IMR-90 (cell line): Measurements from ENCODE around the gene SBF2. TPM values are rescaled to one million over a fixed set of nuclear protein-coding genes. Genes with fewer than 3 reads are reported as not detected.

Experiments
- ATAC-seq: fragments of 200-7000 bp; cut with Tn5 transposase; 2 replicates; pipeline ENCODE4 v1.9.1; 2020; ENCODE audit warnings: low read depth, mild to moderate bottlenecking, moderate library complexity
- BruUV-seq: library from RNA; stranded (reverse); fragments of 400-500 nt; replicated peaks from 2 replicates; lab custom pipeline; 2021; lab: Mats Ljungman, UMichigan
- CTCF ChIA-PET: fragments of 300-600 bp; formaldehyde crosslinking; extraction: SDS; loops from one replicate; lab custom pipeline; 2021; ENCODE audit warnings: antibody characterized with exemption; lab: Yijun Ruan, JAX
- POLR2A ChIA-PET: fragments of 300-600 bp; sonication (Branson Sonifier 250); formaldehyde crosslinking; loops from one replicate; lab custom pipeline; 2022; ENCODE audit warnings: antibody characterized with exemption; ENCODE audit not compliant: unreplicated experiment; lab: Charles Lee
- DNase-seq: peaks from one replicate; pipeline ENCODE4 v3.0.0; 2013
- H2AFZ ChIP-seq: replicated peaks from 2 replicates; pipeline ENCODE3; 2013; ENCODE audit warnings: low read length, mild to moderate bottlenecking; ENCODE audit not compliant: poor library complexity
- H2AK5ac ChIP-seq: 2 replicates; pipeline ENCODE4 v1.6.1; 2013; ENCODE audit warnings: low read depth, low read length, inconsistent platforms
- H2AK9ac ChIP-seq: replicated peaks from 2 replicates; pipeline ENCODE3; 2013; ENCODE audit warnings: mild to moderate bottlenecking, low read depth, low read length, moderate library complexity; ENCODE audit not compliant: poor library complexity
- H2BK120ac ChIP-seq: 2 replicates; pipeline ENCODE4 v1.6.1; 2013; ENCODE audit warnings: low read depth, low read length, inconsistent platforms
- H2BK15ac ChIP-seq: 3 replicates; pipeline ENCODE4 v1.6.1; 2013; ENCODE audit warnings: low read depth, low read length, inconsistent platforms
- H2BK20ac ChIP-seq: 2 replicates; pipeline ENCODE4 v1.6.1; 2013; ENCODE audit warnings: low read depth, mild to moderate bottlenecking, inconsistent platforms, low read length, moderate library complexity
- H2BK5ac ChIP-seq: 2 replicates; pipeline ENCODE4 v1.6.1; 2013; ENCODE audit warnings: mild to moderate bottlenecking, low read depth, low read length, inconsistent platforms; ENCODE audit not compliant: poor library complexity, severe bottlenecking
- H3K14ac ChIP-seq: replicated peaks from 2 replicates; pipeline ENCODE4 v1.6.1; 2013; ENCODE audit warnings: low read depth, low read length, inconsistent platforms
- H3K18ac ChIP-seq: 2 replicates; pipeline ENCODE4 v1.6.1; 2013; ENCODE audit warnings: low read depth, low read length, control low read depth
- H3K23ac ChIP-seq: 2 replicates; pipeline ENCODE4 v1.6.1; 2013; ENCODE audit warnings: low read depth, low read length, inconsistent platforms
- H3K27ac ChIP-seq: 2 replicates; pipeline ENCODE4 v1.5.1; 2013; ENCODE audit warnings: mild to moderate bottlenecking, control low read depth, low read length; ENCODE audit not compliant: insufficient read depth
- H3K27me3 ChIP-seq: 2 replicates; pipeline ENCODE4 v1.6.1; 2013; ENCODE audit warnings: low read length; ENCODE audit not compliant: control insufficient read depth, insufficient read depth
- H3K36me3 ChIP-seq: 2 replicates; pipeline ENCODE4 v1.6.1; 2013; ENCODE audit warnings: low read length, mixed read lengths; ENCODE audit not compliant: control insufficient read depth, insufficient read depth
- H3K4ac ChIP-seq: 2 replicates; pipeline ENCODE4 v1.6.1; 2013; ENCODE audit warnings: low read depth, low read length, inconsistent platforms
- H3K4me1 ChIP-seq: 2 replicates; pipeline ENCODE4 v1.6.1; 2013; ENCODE audit warnings: low read length, mixed read lengths; ENCODE audit not compliant: control insufficient read depth, insufficient read depth
- H3K4me2 ChIP-seq: 2 replicates; pipeline ENCODE4 v1.6.1; 2013; ENCODE audit warnings: low read depth, mild to moderate bottlenecking, control low read depth, low read length, moderate library complexity
- H3K4me3 ChIP-seq: 2 replicates; pipeline ENCODE4 v1.5.1; 2013; ENCODE audit warnings: low read depth, mild to moderate bottlenecking, control low read depth, low read length, moderate library complexity; ENCODE audit not compliant: insufficient read depth
- H3K56ac ChIP-seq: 2 replicates; pipeline ENCODE4 v1.6.1; 2013; ENCODE audit warnings: low read length, inconsistent platforms; ENCODE audit not compliant: insufficient read depth; ENCODE audit errors: extremely low read depth
- H3K79me1 ChIP-seq, 2 experiments: 2 replicates each; pipeline ENCODE4 v1.6.1; 2013; ENCODE audit warnings: low read length in 2 of 2, inconsistent platforms in 1 of 2, low read depth in 1 of 2
- H3K9ac ChIP-seq: 2 replicates; pipeline ENCODE4 v1.6.1; 2013; ENCODE audit warnings: low read depth, low read length, control low read depth
- H3K9me1 ChIP-seq: 2 replicates; pipeline ENCODE4 v1.6.1; 2013; ENCODE audit warnings: low read length, inconsistent platforms; ENCODE audit not compliant: insufficient read depth
- H3K9me3 ChIP-seq: 2 replicates; pipeline ENCODE4 v1.6.1; 2013; ENCODE audit warnings: low read length; ENCODE audit not compliant: control insufficient read depth, insufficient read depth
- H4K20me1 ChIP-seq: 2 replicates; pipeline ENCODE4 v1.6.1; 2013; ENCODE audit warnings: low read length, inconsistent platforms; ENCODE audit not compliant: insufficient read depth
- H4K5ac ChIP-seq: 2 replicates; pipeline ENCODE4 v1.6.1; 2013; ENCODE audit warnings: mild to moderate bottlenecking, low read depth, low read length, control low read depth
- H4K8ac ChIP-seq, 2 experiments: 2 replicates each; pipeline ENCODE4 v1.6.1; 2013; ENCODE audit warnings: low read depth in 2 of 2, low read length in 2 of 2, control low read depth in 1 of 2, inconsistent platforms in 1 of 2
- H4K91ac ChIP-seq: 2 replicates; pipeline ENCODE4 v1.6.1; 2013; ENCODE audit warnings: low read depth, low read length, inconsistent platforms; ENCODE audit not compliant: insufficient read depth
- CEBPB ChIP-seq: IDR thresholded peaks from 2 replicates; pipeline ENCODE4 v1.6.1; 2012; ENCODE audit warnings: low read depth, low read length, improper control_type of control experiment
- FOS ChIP-seq: fragments of 150-350 bp; IDR thresholded peaks from 2 replicates; pipeline ENCODE4 v1.6.1; 2016; ENCODE audit warnings: low read depth, low read length
- NFE2L2 ChIP-seq: fragments of 150-350 bp; IDR thresholded peaks from 2 replicates; pipeline ENCODE4 v1.6.1; 2016; ENCODE audit warnings: low read depth, mild to moderate bottlenecking, low read length
- SMC3 ChIP-seq: fragments of 150-350 bp; IDR thresholded peaks from 2 replicates; pipeline ENCODE4 v1.6.1; 2016; ENCODE audit warnings: low read depth, mild to moderate bottlenecking, antibody characterized with exemption, low read length, moderate library complexity
- WGBS, 2 experiments: methylation state at CpG; one replicate each; pipeline versions ENCODE4 v1.1.5 to v1.1.7; 2013; ENCODE audit warnings: missing lambda C conversion rate in 2 of 2; ENCODE audit not compliant: insufficient read length in 1 of 2; ENCODE audit errors: extremely low coverage in 2 of 2; 5-methylcytosine and 5-hydroxymethylcytosine counted together
- dilution Hi-C: fragments of 300-500 bp; cut with HindIII; formaldehyde crosslinking; loops from one replicate; pipeline ENCODE4 v1.14.3; 2018; ENCODE audit warnings: low sequenced_read_pairs; ENCODE audit not compliant: unreplicated experiment
- in situ Hi-C: fragments of 300-500 bp; cut with MboI; formaldehyde crosslinking; loops from 3 replicates; pipeline ENCODE4 v1.14.3; 2019; ENCODE audit warnings: low sequenced_read_pairs, inconsistent platforms, mixed read lengths
- intact Hi-C: fragments of 100-400 bp; cut with micrococcal nuclease; formaldehyde crosslinking; loops from 2 replicates; pipeline ENCODE4 v1.10.0; 2022
- polyA plus RNA-seq, 3 experiments: library from polyadenylated mRNA; depleted of rRNA; stranded (reverse); fragments of >200 nt; gene quantifications; 2 replicates each; pipeline ENCODE4 v1.2.3, GENCODE V29; 2012; ENCODE audit warnings: low replicate concordance in 1 of 3
- total RNA-seq: library from RNA; depleted of rRNA; stranded (reverse); fragments of >200 nt; gene quantifications from 2 replicates; pipeline ENCODE4 v1.2.3, GENCODE V29; 2012
- TF ChIP-seq, protein P1 (sequence below): fragments of 150-350 bp; IDR thresholded peaks from 2 replicates; pipeline ENCODE4 v1.6.1; 2017; ENCODE audit warnings: mild to moderate bottlenecking, antibody characterized with exemption, low read length, low read depth

The SBF2 gene
- total and polyA plus RNA-seq, 2 of the 4 experiments (the other 2 are of a cell fraction): 23.8 to 51.8 TPM

DNA sequence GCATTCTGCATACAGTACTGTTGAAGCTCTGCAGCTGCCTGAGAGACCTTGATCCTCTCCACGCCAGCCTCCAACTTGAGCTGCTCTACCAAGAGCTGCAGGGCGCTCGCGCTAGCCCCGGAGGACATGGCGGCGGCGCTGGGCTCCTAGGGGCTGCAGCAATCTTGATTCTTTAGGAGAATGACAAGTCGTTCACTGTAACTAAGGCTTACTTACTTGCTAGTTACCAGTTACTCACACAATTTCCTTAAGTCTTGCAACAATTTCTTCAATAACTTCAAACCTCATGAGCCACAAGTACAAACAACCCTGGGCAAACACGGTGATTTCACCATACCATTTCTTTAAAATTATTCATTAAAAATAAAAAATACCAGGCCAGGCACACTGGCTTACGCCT lies 21.9 kb downstream of the SBF2 start:
- peak; percentile 53 for DNase-seq

More for the DNA sequence above, 21.9 kb downstream of the SBF2 start:
- ChIA-PET POLR2A (no interaction called here), CTCF (no interaction called here)
- no peak overlapping the region for H2BK20ac ChIP-seq
- no peak overlapping the region for H4K8ac ChIP-seq
- H4K20me1 ChIP-seq: peaks cover 5% of the 10 kb centered on the region; the same call in 1 of the 2 replicates
- H3K14ac ChIP-seq: no peak overlapping the region
- H3K9ac ChIP-seq: no peak overlapping the region
- H3K18ac ChIP-seq: no peak overlapping the region
- no peak for TF ChIP-seq CEBPB
- TF ChIP-seq FOS: no peak
- TF ChIP-seq NFE2L2: no peak
- TF ChIP-seq, protein P1, sequence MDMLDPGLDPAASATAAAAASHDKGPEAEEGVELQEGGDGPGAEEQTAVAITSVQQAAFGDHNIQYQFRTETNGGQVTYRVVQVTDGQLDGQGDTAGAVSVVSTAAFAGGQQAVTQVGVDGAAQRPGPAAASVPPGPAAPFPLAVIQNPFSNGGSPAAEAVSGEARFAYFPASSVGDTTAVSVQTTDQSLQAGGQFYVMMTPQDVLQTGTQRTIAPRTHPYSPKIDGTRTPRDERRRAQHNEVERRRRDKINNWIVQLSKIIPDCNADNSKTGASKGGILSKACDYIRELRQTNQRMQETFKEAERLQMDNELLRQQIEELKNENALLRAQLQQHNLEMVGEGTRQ: no peak
- TF ChIP-seq SMC3: no peak
- no peak overlapping the region for H3K56ac ChIP-seq
- peaks cover 12 to 63% of the 10 kb centered on the region in 2 experiments for H3K79me1 ChIP-seq
- H3K23ac ChIP-seq: no peak overlapping the region
- dilution Hi-C loops: no loop called here
- H2BK15ac ChIP-seq: no peak overlapping the region
- intact Hi-C loops: no loop called here
- in situ Hi-C loops: no loop called here
- H2AFZ ChIP-seq: no peak overlapping the region
- no peak overlapping the region for H4K5ac ChIP-seq
- no peaks in the 10 kb centered on the region for H3K9me3 ChIP-seq
- peaks cover 6% of the 10 kb centered on the region for H3K4me1 ChIP-seq
- H2BK120ac ChIP-seq: no peak overlapping the region
- no peaks in the 10 kb centered on the region for H3K27me3 ChIP-seq
- H3K4ac ChIP-seq: no peak overlapping the region
- H3K9me1 ChIP-seq: no peaks in the 10 kb centered on the region; the same call in 1 of the 2 replicates
- no TSS peak for BruUV-seq
- H3K36me3 ChIP-seq: no peaks in the 10 kb centered on the region
- 80% methylated on average over 1 of the region's 11 CpGs; no CpG with 5 or more reads in 1 of the 2 experiments for WGBS, 2 experiments
- H3K4me2 ChIP-seq: no peak overlapping the region
- no peak overlapping the region for H2AK9ac ChIP-seq
- no peak overlapping the region for H2BK5ac ChIP-seq
- no peak overlapping the region for H3K27ac ChIP-seq
- H4K91ac ChIP-seq: no peak overlapping the region
- ATAC-seq: peak; percentile 19
- H2AK5ac ChIP-seq: no peak overlapping the region
- H3K4me3 ChIP-seq: no peak overlapping the region
